Mammary epithelial cell (primary cell): ENCODE results near the gene WNK1.

Source experiments
- EZH2 ChIP-seq: IDR thresholded peaks from 2 replicates; pipeline ENCODE4 v1.6.1; 2012; ENCODE audit warnings: low read length, inconsistent platforms, borderline replicate concordance
- TF ChIP-seq, protein P1 (sequence below), 2 donors: IDR thresholded peaks in 1 of 2; conservative IDR thresholded peaks in 1 of 2; 2 replicates each; pipeline ENCODE4 v1.5.1; 2011 to 2012; ENCODE audit warnings: inconsistent platforms in 2 of 2, low read length in 2 of 2, mild to moderate bottlenecking in 2 of 2, control low read depth in 1 of 2, low read depth in 1 of 2; ENCODE audit not compliant: insufficient read depth in 1 of 2; ENCODE audit errors: extremely low read depth in 1 of 2

DNA sequence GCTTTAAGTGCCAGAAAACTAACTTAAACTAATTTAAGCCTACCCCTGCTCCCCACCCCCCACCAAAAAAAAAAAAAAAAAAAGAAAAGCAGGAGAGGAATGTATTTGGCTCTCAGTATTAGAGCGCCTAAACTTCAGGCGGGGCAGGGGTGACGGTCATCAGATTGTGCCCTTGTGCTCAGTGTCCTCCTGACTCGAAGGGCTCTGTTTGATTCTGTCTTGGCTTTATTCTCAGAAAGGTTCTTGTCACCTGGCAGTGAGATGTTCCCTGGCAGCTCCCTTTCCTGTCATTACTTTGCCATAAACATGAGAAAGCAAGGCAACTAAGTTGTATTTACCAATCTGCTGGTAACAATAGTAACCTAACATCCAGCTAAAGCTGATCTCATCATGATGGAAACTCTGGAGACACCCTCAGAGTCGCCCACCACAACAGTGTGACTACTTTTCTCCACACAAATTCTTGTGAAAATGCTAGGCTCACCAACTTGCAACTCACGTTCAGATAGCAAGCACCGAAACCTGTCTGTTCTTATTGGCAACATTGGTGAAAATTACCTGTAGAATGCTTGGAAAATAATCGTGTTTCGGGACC is 39.0 kb upstream of the WNK1 start:
- TF ChIP-seq, protein P1, sequence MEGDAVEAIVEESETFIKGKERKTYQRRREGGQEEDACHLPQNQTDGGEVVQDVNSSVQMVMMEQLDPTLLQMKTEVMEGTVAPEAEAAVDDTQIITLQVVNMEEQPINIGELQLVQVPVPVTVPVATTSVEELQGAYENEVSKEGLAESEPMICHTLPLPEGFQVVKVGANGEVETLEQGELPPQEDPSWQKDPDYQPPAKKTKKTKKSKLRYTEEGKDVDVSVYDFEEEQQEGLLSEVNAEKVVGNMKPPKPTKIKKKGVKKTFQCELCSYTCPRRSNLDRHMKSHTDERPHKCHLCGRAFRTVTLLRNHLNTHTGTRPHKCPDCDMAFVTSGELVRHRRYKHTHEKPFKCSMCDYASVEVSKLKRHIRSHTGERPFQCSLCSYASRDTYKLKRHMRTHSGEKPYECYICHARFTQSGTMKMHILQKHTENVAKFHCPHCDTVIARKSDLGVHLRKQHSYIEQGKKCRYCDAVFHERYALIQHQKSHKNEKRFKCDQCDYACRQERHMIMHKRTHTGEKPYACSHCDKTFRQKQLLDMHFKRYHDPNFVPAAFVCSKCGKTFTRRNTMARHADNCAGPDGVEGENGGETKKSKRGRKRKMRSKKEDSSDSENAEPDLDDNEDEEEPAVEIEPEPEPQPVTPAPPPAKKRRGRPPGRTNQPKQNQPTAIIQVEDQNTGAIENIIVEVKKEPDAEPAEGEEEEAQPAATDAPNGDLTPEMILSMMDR (conservative IDR thresholded peaks at IDR 0.05 in 1 of 2, IDR thresholded peaks at IDR 0.05 in 1 of 2; ENCODE audit: extremely low read depth in 1 of 2, insufficient read depth in 1 of 2, low read depth in 1 of 2, low read length in 2 of 2): no peak
- no peak for TF ChIP-seq EZH2
